GM23338 (cell line): ENCODE results near the gene ARPP21.

Experiments used
- CREB1 ChIP-seq: fragments of 250-450 bp; sonication (Bioruptor Pico); IDR thresholded peaks from 2 replicates; pipeline ENCODE4 v1.5.0; 2020; ENCODE audit warnings: low read depth, mild to moderate bottlenecking, moderate library complexity
- EZH2 ChIP-seq: fragments of 200-600 bp; sonication (generic); IDR thresholded peaks from one replicate; pipeline ENCODE4 v1.8.0; 2017; ENCODE audit warnings: antibody characterized with exemption, mild to moderate bottlenecking, low read depth; ENCODE audit not compliant: unreplicated experiment
- POLR2AphosphoS5 ChIP-seq: IDR thresholded peaks from 2 replicates; pipeline ENCODE4 v1.6.1; 2016; ENCODE audit warnings: antibody characterized with exemption, low read depth
- TF ChIP-seq, protein P1 (sequence below), 2 experiments: fragments of 200-600 bp in 1 of 2; sonication (generic) in 1 of 2; conservative IDR thresholded peaks; 2 replicates each; pipeline versions ENCODE4 v1.5.1 to v1.6.1; 2016 to 2017; ENCODE audit warnings: antibody characterized with exemption in 2 of 2, low read depth in 2 of 2, mild to moderate bottlenecking in 2 of 2, moderate library complexity in 1 of 2

DNA sequence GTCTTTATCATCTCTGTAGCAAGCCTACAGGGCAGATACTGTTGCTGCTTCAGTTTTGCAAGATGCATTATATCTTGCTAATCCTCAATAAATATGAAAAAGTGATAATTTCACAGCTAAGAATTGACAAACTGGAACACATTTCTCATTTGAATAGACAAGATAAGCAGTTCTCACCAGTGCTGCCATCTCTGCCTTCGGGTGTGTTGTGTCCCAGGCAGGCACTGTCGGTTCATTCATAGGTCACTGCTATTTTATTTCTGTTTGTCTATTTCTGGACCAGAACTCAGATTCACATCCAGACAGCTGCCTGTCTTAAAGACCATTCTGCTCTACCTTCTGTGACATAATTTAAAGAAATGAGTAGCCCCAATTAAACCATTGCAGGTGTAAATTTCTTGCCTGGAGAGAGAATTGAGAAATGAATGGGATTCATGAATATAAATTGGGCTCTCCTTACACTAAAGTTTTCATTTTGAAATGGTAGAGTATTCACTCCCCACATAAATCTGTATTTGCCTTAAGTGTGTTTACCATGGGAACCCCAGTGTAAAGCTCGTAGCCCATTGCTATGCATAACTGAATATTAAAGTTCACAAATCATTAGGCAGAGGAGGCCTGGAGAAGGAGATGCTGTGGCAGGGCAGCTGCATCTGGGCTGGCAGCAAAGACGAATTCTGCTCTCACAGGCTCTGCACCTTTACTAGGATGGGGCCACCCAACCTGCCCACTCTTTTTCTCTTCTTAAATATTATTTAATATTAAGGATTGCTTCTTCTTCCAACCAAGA lies 149.9 kb downstream of the ARPP21 start:
- TF ChIP-seq POLR2AphosphoS5 (no peak), EZH2 (no peak), CREB1 (CRISPR knock-in tag) (no peak)
- TF ChIP-seq, protein P1, sequence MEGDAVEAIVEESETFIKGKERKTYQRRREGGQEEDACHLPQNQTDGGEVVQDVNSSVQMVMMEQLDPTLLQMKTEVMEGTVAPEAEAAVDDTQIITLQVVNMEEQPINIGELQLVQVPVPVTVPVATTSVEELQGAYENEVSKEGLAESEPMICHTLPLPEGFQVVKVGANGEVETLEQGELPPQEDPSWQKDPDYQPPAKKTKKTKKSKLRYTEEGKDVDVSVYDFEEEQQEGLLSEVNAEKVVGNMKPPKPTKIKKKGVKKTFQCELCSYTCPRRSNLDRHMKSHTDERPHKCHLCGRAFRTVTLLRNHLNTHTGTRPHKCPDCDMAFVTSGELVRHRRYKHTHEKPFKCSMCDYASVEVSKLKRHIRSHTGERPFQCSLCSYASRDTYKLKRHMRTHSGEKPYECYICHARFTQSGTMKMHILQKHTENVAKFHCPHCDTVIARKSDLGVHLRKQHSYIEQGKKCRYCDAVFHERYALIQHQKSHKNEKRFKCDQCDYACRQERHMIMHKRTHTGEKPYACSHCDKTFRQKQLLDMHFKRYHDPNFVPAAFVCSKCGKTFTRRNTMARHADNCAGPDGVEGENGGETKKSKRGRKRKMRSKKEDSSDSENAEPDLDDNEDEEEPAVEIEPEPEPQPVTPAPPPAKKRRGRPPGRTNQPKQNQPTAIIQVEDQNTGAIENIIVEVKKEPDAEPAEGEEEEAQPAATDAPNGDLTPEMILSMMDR (conservative IDR thresholded peaks at IDR 0.05; ENCODE audit: low read depth in 2 of 2) = no peak
